Measurements from ENCODE around the gene IRF2BP2. TPM values are rescaled to one million over a fixed set of nuclear protein-coding genes. Genes with fewer than 3 reads are reported as not detected.

Gene IRF2BP2
- total RNA-seq, 2 donors from 2014 or later, result 74.5 to 76.3 TPM

GRCh38 chr1:234570329-234571120 is 39.5 kb downstream of the IRF2BP2 start:
- Histone ChIP-seq H3K27ac (peak overlapping the region in 1 of 2 donors; percentile 68), H3K27me3 (no peaks in the 10 kb centered on the region), H3K4me1 (peaks cover 0 to 16% of the 10 kb centered on the region in 2 donors), H3K4me3 (no peak overlapping the region), H3K36me3 (no peaks in the 10 kb centered on the region), H3K9me3 (no peaks in the 10 kb centered on the region)
- TF ChIP-seq CTCF (IDR thresholded peaks at IDR 0.05), result no peak
- no peak for DNase-seq (ENCODE audit: low spot score)

- no peaks in the 10 kb centered on the region for H3K9me3 ChIP-seq
- peaks cover 0 to 6% of the 10 kb centered on the region in 2 donors for H3K4me1 ChIP-seq
- H3K27ac ChIP-seq, result no peak overlapping the region
- no peaks in the 10 kb centered on the region for H3K27me3 ChIP-seq
- H3K4me3 ChIP-seq, result no peak overlapping the region
- no peaks in the 10 kb centered on the region for H3K36me3 ChIP-seq
- no peak for TF ChIP-seq CTCF (IDR thresholded peaks at IDR 0.05)
- DNase-seq (ENCODE audit: low spot score), result no peak
Observed at GRCh38 chr1:234568345-234568744, 41.6 kb downstream of the IRF2BP2 start.

GRCh38 chr1:234565132-234565531 is 44.8 kb downstream of the IRF2BP2 start:
- Histone ChIP-seq H3K36me3 (no peaks in the 10 kb centered on the region), H3K4me3 (no peak overlapping the region), H3K27me3 (no peaks in the 10 kb centered on the region), H3K4me1 (peaks cover 0 to 5% of the 10 kb centered on the region in 2 donors), H3K27ac (no peak overlapping the region), H3K9me3 (no peaks in the 10 kb centered on the region)
- no peak for DNase-seq (ENCODE audit: low spot score)
- TF ChIP-seq CTCF (IDR thresholded peaks at IDR 0.05), result no peak

- TF ChIP-seq CTCF (IDR thresholded peaks at IDR 0.05), result no peak
- no peak overlapping the region for H3K27ac ChIP-seq
- no peak for DNase-seq (ENCODE audit: low spot score)
- H3K4me1 ChIP-seq, result peaks cover 0 to 5% of the 10 kb centered on the region in 2 donors
- H3K27me3 ChIP-seq, result no peaks in the 10 kb centered on the region
- H3K9me3 ChIP-seq, result no peaks in the 10 kb centered on the region
- no peak overlapping the region for H3K4me3 ChIP-seq
- H3K36me3 ChIP-seq, result no peaks in the 10 kb centered on the region
Observed at GRCh38 chr1:234564035-234565029, 45.6 kb downstream of the IRF2BP2 start.

GRCh38 chr1:234562334-234562733 is 47.6 kb downstream of the IRF2BP2 start:
- H3K4me1 ChIP-seq, result peaks cover 0 to 5% of the 10 kb centered on the region in 2 donors
- H3K4me3 ChIP-seq, result no peak overlapping the region
- H3K27me3 ChIP-seq, result no peaks in the 10 kb centered on the region
- H3K9me3 ChIP-seq, result no peaks in the 10 kb centered on the region
- peak overlapping the region in 1 of 2 donors; percentile 52 for H3K27ac ChIP-seq
- no peaks in the 10 kb centered on the region for H3K36me3 ChIP-seq
- peak; percentile 53 for DNase-seq (ENCODE audit: low spot score)
- TF ChIP-seq CTCF (IDR thresholded peaks at IDR 0.05), result no peak
